ENCODE data around the gene CTTNBP2.

The CTTNBP2 gene

DNA sequence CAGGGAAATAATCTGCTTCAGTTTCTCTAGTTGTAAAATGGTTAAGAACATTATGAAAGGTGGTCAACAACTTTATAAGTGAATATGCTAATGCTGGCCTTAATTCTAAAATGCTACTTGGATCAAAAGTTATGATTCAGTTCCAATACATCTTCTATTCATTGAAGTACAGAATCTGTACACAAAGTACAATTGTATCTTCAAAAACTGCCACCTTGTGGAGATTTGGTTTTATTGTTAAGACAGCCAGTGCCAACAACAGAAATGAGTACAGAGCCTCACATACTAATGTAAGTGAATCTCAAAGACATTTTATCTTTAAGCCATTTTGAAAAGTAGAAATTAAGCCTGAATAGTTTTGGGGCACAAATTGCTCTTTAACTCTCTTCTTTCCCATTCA is 199.4 kb downstream of the CTTNBP2 start:
- in situ Hi-C loops (cut with HindIII; ENCODE audit: low pct_ligation_motif_present, low sequenced_read_pairs), result no loop called here
- Histone ChIP-seq H3K36me3 (replicated peaks) (no peaks in the 10 kb centered on the region), H3K27ac (no peak overlapping the region), H3K4me3 (ENCODE audit: low read depth, low read length) (no peak overlapping the region), H3K27me3 (replicated peaks) (no peaks in the 10 kb centered on the region)
- DNase-seq, result peak; percentile 45
- TF ChIP-seq, protein P1, sequence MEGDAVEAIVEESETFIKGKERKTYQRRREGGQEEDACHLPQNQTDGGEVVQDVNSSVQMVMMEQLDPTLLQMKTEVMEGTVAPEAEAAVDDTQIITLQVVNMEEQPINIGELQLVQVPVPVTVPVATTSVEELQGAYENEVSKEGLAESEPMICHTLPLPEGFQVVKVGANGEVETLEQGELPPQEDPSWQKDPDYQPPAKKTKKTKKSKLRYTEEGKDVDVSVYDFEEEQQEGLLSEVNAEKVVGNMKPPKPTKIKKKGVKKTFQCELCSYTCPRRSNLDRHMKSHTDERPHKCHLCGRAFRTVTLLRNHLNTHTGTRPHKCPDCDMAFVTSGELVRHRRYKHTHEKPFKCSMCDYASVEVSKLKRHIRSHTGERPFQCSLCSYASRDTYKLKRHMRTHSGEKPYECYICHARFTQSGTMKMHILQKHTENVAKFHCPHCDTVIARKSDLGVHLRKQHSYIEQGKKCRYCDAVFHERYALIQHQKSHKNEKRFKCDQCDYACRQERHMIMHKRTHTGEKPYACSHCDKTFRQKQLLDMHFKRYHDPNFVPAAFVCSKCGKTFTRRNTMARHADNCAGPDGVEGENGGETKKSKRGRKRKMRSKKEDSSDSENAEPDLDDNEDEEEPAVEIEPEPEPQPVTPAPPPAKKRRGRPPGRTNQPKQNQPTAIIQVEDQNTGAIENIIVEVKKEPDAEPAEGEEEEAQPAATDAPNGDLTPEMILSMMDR (IDR thresholded peaks at IDR 0.05; ENCODE audit: low read depth, low read length, missing control alignments), result peak; percentile 35

DNA sequence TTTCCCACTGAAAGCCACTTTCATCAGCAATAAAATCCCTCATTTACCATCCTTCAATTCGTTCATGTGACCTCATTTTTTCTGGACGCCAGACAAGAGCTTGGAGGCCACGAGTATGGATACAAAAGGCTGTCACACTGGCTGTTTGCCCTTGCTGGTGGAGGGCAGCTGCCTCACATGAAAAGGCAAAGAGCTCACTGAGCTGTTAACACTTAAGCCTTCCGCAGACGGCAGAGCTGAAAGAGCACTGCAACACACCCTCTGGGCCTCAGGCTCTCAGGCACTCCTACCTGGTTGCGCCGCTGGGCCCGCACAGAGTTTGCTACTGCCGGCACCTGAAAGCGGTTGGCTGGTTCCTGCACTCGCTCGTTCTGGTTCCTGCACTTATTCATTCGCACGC is 199.9 kb downstream of the CTTNBP2 start:
- in situ Hi-C loops (cut with HindIII; ENCODE audit: low pct_ligation_motif_present, low sequenced_read_pairs), result no loop called here
- no peak overlapping the region for H3K27ac ChIP-seq
- no peaks in the 10 kb centered on the region for H3K27me3 ChIP-seq (replicated peaks)
- no peak for DNase-seq
- TF ChIP-seq, protein P1 (IDR thresholded peaks at IDR 0.05; ENCODE audit: low read depth, low read length, missing control alignments), result no peak
- H3K36me3 ChIP-seq (replicated peaks), result no peaks in the 10 kb centered on the region
- no peak overlapping the region for H3K4me3 ChIP-seq (ENCODE audit: low read depth, low read length)

DNA sequence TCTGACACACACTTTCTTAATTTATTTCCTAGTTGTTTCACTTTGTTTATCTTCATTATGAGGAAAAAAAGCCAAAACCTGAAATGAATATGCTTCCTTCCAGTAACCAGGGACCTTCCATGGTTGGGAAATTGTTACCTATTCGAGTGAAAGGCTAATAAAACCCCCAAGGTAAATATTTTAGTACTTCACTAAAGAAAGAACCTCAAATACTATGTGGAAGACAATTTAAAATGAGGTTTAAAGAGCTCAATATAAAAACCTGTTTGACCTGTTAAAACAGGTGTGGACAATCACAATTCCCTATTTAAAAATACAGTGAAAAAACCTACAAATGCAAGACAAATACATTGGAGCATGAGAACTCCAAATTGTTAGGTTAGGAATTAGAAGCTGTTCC is 200.8 kb downstream of the CTTNBP2 start:
- in situ Hi-C loops (cut with HindIII; ENCODE audit: low pct_ligation_motif_present, low sequenced_read_pairs), result no loop called here
- TF ChIP-seq, protein P1 (IDR thresholded peaks at IDR 0.05; ENCODE audit: low read depth, low read length, missing control alignments), result no peak
- DNase-seq, result no peak

DNA sequence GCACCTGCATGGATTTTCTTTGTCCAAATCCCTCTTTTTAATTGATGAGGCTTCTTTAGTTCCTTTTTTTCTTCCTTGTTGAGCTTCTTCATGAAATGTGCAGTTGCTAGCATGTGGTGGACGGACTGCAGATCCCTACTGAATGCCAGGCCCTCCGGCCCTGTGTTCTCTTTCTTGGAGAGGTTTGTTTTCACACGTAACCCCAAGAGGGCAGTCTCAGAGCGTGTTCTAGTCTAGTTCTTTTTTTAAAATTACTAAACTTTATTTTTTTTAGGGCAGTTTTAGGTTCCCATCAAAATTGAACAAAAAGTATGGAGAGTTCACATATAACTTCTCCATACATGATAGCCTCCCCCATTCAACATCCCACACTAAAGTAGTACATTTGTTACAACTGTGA is 203.4 kb downstream of the CTTNBP2 start:
- H3K4me3 ChIP-seq (ENCODE audit: low read depth, low read length), result no peak overlapping the region
- no peaks in the 10 kb centered on the region for H3K27me3 ChIP-seq (replicated peaks)
- no peak for DNase-seq
- H3K36me3 ChIP-seq (replicated peaks), result no peaks in the 10 kb centered on the region
- TF ChIP-seq, protein P1 (IDR thresholded peaks at IDR 0.05; ENCODE audit: low read depth, low read length, missing control alignments), result peak; percentile 19
- in situ Hi-C loops (cut with HindIII; ENCODE audit: low pct_ligation_motif_present, low sequenced_read_pairs), result no loop called here
- H3K27ac ChIP-seq, result no peak overlapping the region

More for the DNA sequence above, 200.8 kb downstream of the CTTNBP2 start:
- H3K4me3 ChIP-seq (ENCODE audit: low read depth, low read length), result no peak overlapping the region
- H3K27me3 ChIP-seq (replicated peaks), result no peaks in the 10 kb centered on the region
- no peaks in the 10 kb centered on the region for H3K36me3 ChIP-seq (replicated peaks)
- H3K27ac ChIP-seq, result no peak overlapping the region

DNA sequence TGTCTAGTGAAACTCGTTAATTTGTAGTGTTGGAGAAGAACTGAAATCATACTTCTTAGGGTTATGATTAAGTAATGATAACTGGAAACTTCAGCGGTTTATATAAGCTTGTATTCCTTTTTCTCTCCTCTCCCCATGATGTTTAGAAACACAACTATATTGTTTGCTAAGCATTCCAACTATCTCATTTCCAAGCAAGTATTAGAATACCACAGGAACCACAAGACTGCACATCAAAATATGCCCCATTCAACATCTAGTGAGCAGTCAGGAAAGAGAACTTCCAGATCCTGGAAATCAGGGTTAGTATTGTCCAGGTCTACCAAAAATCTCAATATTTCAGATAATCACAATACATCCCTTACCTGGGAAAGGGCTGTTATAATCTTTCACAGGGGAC is 205.8 kb downstream of the CTTNBP2 start:
- no peak overlapping the region for H3K27ac ChIP-seq
- H3K27me3 ChIP-seq (replicated peaks), result no peaks in the 10 kb centered on the region
- no peaks in the 10 kb centered on the region for H3K36me3 ChIP-seq (replicated peaks)
- TF ChIP-seq, protein P1 (IDR thresholded peaks at IDR 0.05; ENCODE audit: low read depth, low read length, missing control alignments), result no peak
- in situ Hi-C loops (cut with HindIII; ENCODE audit: low pct_ligation_motif_present, low sequenced_read_pairs), result no loop called here
- H3K4me3 ChIP-seq (ENCODE audit: low read depth, low read length), result no peak overlapping the region
- peak; percentile 20 for DNase-seq

DNA sequence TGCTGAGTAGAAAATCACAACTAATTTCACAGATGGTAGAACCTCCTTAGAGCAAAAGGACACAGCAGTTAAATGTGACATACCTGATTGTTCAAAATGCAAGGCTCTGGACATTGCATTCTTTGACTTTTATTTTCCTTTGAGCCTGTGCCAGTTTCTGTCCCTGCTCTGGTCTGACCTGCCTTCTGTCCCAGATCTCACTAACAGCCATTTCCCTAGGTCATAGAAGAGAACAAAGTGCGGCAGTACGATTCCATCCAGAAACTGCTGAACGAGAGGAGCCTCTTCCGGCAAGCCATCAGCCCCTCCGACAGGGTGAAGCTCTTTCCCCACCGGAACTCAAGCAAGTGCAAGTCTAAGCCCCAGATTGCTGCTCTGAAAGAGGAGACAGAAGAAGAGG is 206.6 kb downstream of the CTTNBP2 start:
- TF ChIP-seq, protein P1 (IDR thresholded peaks at IDR 0.05; ENCODE audit: low read depth, low read length, missing control alignments), result no peak
- no peak for DNase-seq
- Histone ChIP-seq H3K36me3 (replicated peaks) (no peaks in the 10 kb centered on the region), H3K4me3 (ENCODE audit: low read depth, low read length) (no peak overlapping the region), H3K27me3 (replicated peaks) (no peaks in the 10 kb centered on the region), H3K27ac (peak overlapping the region; percentile 7)
- in situ Hi-C loops (cut with HindIII; ENCODE audit: low pct_ligation_motif_present, low sequenced_read_pairs), result no loop called here

Measured in brain microvascular endothelial cell (primary cell).